ENCODE results near the gene MRPL40. TPM values are rescaled to one million over a fixed set of nuclear protein-coding genes. Genes with fewer than 3 reads are reported as not detected.

The MRPL40 gene
- 10 to 100 TPM; 39.8 to 40.9 TPM for total RNA-seq

DNA sequence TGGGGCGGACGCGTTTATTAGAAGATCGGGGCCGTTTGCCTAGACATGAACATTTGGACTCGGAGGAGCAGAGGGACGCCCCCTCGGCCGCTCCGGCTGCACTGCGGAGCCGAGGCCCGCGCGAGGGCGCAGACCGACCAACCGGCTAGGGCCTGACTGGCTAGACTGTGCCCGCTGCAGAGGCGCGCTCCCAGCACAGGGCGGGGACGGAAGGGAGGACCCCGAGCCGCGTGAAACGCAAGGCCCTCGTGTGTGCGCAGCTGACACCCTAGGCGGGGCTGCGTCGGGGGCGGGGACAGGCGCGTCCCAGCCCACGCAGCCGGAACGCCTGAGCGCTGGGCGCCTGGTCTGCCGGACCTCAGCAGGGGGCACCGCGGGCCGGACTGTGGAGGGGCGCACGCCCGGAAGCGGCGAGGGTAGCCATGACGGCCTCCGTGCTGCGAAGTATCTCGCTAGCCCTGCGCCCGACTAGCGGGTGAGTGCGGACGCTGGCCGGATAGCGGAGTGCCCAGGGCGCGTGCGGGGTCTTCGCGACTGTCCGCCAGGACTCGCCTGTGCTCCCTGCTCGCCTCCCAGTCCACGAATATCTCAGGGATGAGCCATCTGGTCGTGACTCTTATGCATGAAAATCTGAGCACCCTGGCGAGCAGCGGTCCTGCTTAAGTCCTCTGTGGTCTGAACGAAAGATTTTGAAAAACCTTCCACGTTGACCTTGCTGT is at the start of gene MRPL40:
MRPL40 (plus strand) TSS at position 413 of the 719 bp plus-strand sequence; CDS start at position 423, 10 bp downstream.
- H3K36me3 Mint-ChIP-seq (ENCODE audit: low read depth): peaks cover 45% of the 10 kb centered on the region
- no peaks in the 10 kb centered on the region for H3K9me3 Mint-ChIP-seq
- CTCF ChIA-PET: interaction anchor here (1.0 to 1.2 kb wide), 2 partner anchors 13 kb away, joined by 3 to 4 read pairs; no protein-coding TSS in a partner anchor
- H3K4me3 Mint-ChIP-seq: peak within 1 kb of the TSS; percentile 91
- DNase-seq (peak; percentile 93), ATAC-seq (peak; percentile 87)
- intact Hi-C loops (cut with micrococcal nuclease): no loop called here
- peaks cover 35% of the 10 kb centered on the region for H3K4me1 Mint-ChIP-seq (ENCODE audit: low read depth)
- POLR2A ChIA-PET: interaction anchor here (0.7 to 6.8 kb wide), 12 partner anchors 9 to 288 kb away, joined by 3 to 109 read pairs (median 4); partner anchors contain the start of genes C22orf39 and ESS2
- TF ChIP-seq, protein P1, sequence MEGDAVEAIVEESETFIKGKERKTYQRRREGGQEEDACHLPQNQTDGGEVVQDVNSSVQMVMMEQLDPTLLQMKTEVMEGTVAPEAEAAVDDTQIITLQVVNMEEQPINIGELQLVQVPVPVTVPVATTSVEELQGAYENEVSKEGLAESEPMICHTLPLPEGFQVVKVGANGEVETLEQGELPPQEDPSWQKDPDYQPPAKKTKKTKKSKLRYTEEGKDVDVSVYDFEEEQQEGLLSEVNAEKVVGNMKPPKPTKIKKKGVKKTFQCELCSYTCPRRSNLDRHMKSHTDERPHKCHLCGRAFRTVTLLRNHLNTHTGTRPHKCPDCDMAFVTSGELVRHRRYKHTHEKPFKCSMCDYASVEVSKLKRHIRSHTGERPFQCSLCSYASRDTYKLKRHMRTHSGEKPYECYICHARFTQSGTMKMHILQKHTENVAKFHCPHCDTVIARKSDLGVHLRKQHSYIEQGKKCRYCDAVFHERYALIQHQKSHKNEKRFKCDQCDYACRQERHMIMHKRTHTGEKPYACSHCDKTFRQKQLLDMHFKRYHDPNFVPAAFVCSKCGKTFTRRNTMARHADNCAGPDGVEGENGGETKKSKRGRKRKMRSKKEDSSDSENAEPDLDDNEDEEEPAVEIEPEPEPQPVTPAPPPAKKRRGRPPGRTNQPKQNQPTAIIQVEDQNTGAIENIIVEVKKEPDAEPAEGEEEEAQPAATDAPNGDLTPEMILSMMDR (IDR thresholded peaks at IDR 0.05): no peak
- H3K27ac Mint-ChIP-seq: peak within 1 kb of the TSS; percentile 92
- no peaks in the 10 kb centered on the region for H3K27me3 Mint-ChIP-seq

DNA sequence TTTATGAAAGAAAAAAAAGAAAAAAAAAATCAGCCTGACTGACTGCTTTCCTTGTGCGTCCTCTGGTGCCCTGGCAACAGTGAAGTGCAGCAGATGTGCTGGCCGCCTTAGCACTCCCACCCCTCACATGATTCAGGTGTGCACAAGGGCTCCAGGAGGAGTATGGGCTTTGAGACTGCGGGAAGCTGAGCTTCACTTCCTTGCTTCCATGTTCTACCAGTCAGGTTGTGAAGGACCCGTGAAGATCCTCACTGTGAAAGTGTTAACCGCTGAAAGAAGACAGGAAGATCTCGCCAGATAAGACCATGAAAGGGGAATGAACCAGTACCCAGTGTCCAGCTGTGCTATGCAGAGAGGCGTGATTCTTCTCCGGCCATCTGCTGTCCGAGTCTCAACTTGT is 49.1 kb upstream of the MRPL40 start:
- ATAC-seq (no peak), DNase-seq (no peak)
- ChIA-PET POLR2A (interaction anchor here (0.6 kb wide), 1 partner anchor 28 kb away, joined by 3 read pairs; no protein-coding TSS in a partner anchor), CTCF (no interaction called here)
- no peaks in the 10 kb centered on the region for H3K9me3 Mint-ChIP-seq
- no peaks in the 10 kb centered on the region for H3K27me3 Mint-ChIP-seq
- TF ChIP-seq, protein P1 (IDR thresholded peaks at IDR 0.05): no peak
- no peak overlapping the region for H3K27ac Mint-ChIP-seq
- no peak overlapping the region for H3K4me3 Mint-ChIP-seq
- intact Hi-C loops (cut with micrococcal nuclease): no loop called here
- H3K36me3 Mint-ChIP-seq (ENCODE audit: low read depth): peaks cover 31% of the 10 kb centered on the region
- no peaks in the 10 kb centered on the region for H3K4me1 Mint-ChIP-seq (ENCODE audit: low read depth)

DNA sequence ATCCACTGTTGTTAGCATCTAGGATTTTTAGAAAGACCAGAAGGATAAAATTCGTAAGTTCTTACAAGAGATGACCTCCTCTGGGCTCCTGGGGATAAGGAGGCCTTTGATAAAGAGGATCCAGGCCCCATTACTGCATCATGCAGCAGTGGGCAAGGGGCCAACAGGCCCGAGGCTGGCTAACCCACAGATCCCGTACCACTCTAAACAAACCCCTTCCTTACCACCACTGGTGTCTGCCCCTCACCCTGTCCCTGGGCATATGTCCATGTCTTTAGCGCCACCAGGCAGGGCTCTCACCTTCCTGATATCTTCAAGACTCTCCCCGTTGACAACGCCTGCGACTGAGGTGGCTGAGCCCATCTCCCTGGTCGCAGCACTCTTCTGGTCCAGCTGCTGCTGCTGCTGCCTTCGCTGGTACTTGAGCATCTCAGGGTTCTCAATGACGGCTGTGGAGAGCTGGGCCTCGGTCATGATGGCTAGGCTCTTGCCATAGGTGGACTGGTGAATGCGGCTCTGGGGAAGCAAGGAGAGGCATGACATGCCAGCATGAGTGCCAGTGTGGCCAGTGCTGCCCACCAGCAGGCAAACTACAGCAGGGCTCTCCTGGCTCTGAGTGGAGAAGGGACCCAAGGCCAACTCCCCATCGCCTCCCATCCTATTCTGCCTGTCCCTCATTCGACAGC is 47.0 kb upstream of the MRPL40 start:
- Mint-ChIP-seq H3K4me3 (no peak overlapping the region), H3K36me3 (ENCODE audit: low read depth) (peaks cover 39% of the 10 kb centered on the region), H3K4me1 (ENCODE audit: low read depth) (no peaks in the 10 kb centered on the region), H3K9me3 (no peaks in the 10 kb centered on the region), H3K27me3 (no peaks in the 10 kb centered on the region), H3K27ac (no peak overlapping the region)
- TF ChIP-seq, protein P1 (IDR thresholded peaks at IDR 0.05): no peak
- intact Hi-C loops (cut with micrococcal nuclease): no loop called here
- ChIA-PET CTCF (no interaction called here), POLR2A (no interaction called here)
- DNase-seq (no peak), ATAC-seq (no peak)

DNA sequence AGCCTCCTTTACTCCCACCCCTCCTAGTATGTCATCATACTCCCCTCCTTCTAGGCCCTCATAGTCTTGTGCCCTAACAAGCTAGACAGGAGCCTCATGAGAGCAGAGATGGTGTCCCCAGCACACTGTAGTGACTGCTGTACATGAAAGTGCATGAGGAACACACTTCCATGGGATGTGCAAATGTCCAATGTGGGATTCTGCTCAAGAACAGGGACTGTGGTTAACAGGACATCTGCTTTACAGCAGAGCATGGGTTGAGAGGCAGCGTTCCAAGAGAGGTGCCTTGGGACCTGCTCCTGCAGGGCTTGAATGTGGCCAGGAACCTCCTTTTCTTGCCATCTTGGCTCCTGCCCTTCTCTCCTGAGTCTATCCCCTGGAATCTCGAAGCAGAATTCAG is 46.1 kb upstream of the MRPL40 start:
- Mint-ChIP-seq H3K4me1 (ENCODE audit: low read depth) (no peaks in the 10 kb centered on the region), H3K27me3 (no peaks in the 10 kb centered on the region), H3K27ac (no peak overlapping the region), H3K4me3 (no peak overlapping the region), H3K9me3 (no peaks in the 10 kb centered on the region), H3K36me3 (ENCODE audit: low read depth) (peaks cover 46% of the 10 kb centered on the region)
- TF ChIP-seq, protein P1 (IDR thresholded peaks at IDR 0.05): no peak
- DNase-seq: no peak
- intact Hi-C loops (cut with micrococcal nuclease): no loop called here
- ChIA-PET POLR2A (no interaction called here), CTCF (no interaction called here)
- no peak for ATAC-seq

DNA sequence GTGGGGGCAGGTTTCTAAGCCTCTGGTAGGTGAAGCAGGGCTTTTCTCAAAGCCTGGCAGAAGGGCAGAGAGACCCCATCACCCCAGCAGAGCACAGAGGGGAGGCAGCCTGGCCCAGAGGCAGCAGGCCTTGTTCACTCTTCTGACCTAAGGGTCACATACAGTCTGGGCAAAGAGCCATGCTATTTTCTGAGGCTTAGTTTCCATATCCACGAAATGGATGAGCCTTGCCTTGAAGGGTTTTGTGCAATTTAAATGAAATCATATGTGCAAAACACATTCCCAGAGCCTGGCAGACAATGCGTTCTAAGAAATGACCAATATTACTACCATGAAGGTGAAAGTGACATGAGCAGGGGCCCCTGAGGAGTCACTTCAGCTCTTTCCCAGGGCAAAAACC is 45.3 kb upstream of the MRPL40 start:
- no peaks in the 10 kb centered on the region for H3K9me3 Mint-ChIP-seq
- no peaks in the 10 kb centered on the region for H3K4me1 Mint-ChIP-seq (ENCODE audit: low read depth)
- DNase-seq: no peak
- no peak overlapping the region for H3K27ac Mint-ChIP-seq
- ATAC-seq: no peak
- TF ChIP-seq, protein P1 (IDR thresholded peaks at IDR 0.05): no peak
- H3K4me3 Mint-ChIP-seq: no peak overlapping the region
- H3K36me3 Mint-ChIP-seq (ENCODE audit: low read depth): peaks cover 48% of the 10 kb centered on the region
- ChIA-PET CTCF (no interaction called here), POLR2A (no interaction called here)
- H3K27me3 Mint-ChIP-seq: no peaks in the 10 kb centered on the region
- intact Hi-C loops (cut with micrococcal nuclease): no loop called here
